ENCODE results near the gene PFDN4. TPM values are rescaled to one million over a fixed set of nuclear protein-coding genes. Genes with fewer than 3 reads are reported as not detected.

PFDN4 gene
- total RNA-seq, 4 donors from 2014 or later: 4.6 to 73.5 (median 28.5) TPM

GRCh38 chr20:54160065-54161007 lies 47.6 kb upstream of the PFDN4 start:
- WGBS, 2 donors (ENCODE audit: low coverage in 1 of 2): 61 to 77% methylated on average over 5 to 7 of the region's 7 CpGs
- H3K27ac ChIP-seq: no peak overlapping the region
- in situ Hi-C loops (cut with MboI; ENCODE audit: low pct_ligation_motif_present in 1 of 4, low pct_unique_long_range_greater_than_20kb in 1 of 4, low sequenced_read_pairs in 3 of 4): no loop called here

GRCh38 chr20:54161008-54161820 lies 46.7 kb upstream of the PFDN4 start:
- intact Hi-C loops (cut with DNase I; ENCODE audit: low total_unique reads) (no loop called here), in situ Hi-C loops (cut with MboI; ENCODE audit: low pct_ligation_motif_present in 1 of 4, low pct_unique_long_range_greater_than_20kb in 1 of 4, low sequenced_read_pairs in 3 of 4) (no loop called here)
- TF ChIP-seq EP300 (IDR thresholded peaks at IDR 0.05; ENCODE audit: low read depth) (no peak), CTCF (IDR thresholded peaks at IDR 0.05) (no peak), POLR2AphosphoS5 (IDR thresholded peaks at IDR 0.05) (no peak), POLR2A (IDR thresholded peaks at IDR 0.05) (no peak)
- Histone ChIP-seq H3K9me3 (no peaks in the 10 kb centered on the region), H3K27me3 (peaks cover 9% of the 10 kb centered on the region), H3K4me3 (no peak overlapping the region), H3K4me1 (no peaks in the 10 kb centered on the region), H3K36me3 (no peaks in the 10 kb centered on the region), H3K27ac (no peak overlapping the region)
- WGBS, 2 donors (ENCODE audit: low coverage in 1 of 2): 87 to 88% methylated on average over 7 to 9 of the region's 9 CpGs
- no peak for DNase-seq

More at GRCh38 chr20:54160065-54161007, 47.6 kb upstream of the PFDN4 start:
- no peak for DNase-seq
- Histone ChIP-seq H3K4me3 (no peak overlapping the region), H3K36me3 (no peaks in the 10 kb centered on the region), H3K9me3 (no peaks in the 10 kb centered on the region), H3K4me1 (no peaks in the 10 kb centered on the region), H3K27me3 (peaks cover 9% of the 10 kb centered on the region)
- intact Hi-C loops (cut with DNase I; ENCODE audit: low total_unique reads): no loop called here
- TF ChIP-seq POLR2A (IDR thresholded peaks at IDR 0.05) (no peak), CTCF (IDR thresholded peaks at IDR 0.05) (no peak), EP300 (IDR thresholded peaks at IDR 0.05; ENCODE audit: low read depth) (no peak), POLR2AphosphoS5 (IDR thresholded peaks at IDR 0.05) (no peak)

- TF ChIP-seq POLR2AphosphoS5 (IDR thresholded peaks at IDR 0.05): no peak
- no peak for TF ChIP-seq EP300 (IDR thresholded peaks at IDR 0.05; ENCODE audit: low read depth)
- TF ChIP-seq POLR2A (IDR thresholded peaks at IDR 0.05): no peak
- TF ChIP-seq CTCF (IDR thresholded peaks at IDR 0.05): no peak
- Histone ChIP-seq H3K4me1 (no peaks in the 10 kb centered on the region), H3K27ac (no peak overlapping the region), H3K36me3 (no peaks in the 10 kb centered on the region), H3K27me3 (peaks cover 15% of the 10 kb centered on the region), H3K4me3 (no peak overlapping the region), H3K9me3 (no peaks in the 10 kb centered on the region)
- intact Hi-C loops (cut with DNase I; ENCODE audit: low total_unique reads) (no loop called here), in situ Hi-C loops (cut with MboI; ENCODE audit: low pct_ligation_motif_present in 1 of 4, low pct_unique_long_range_greater_than_20kb in 1 of 4, low sequenced_read_pairs in 3 of 4) (no loop called here)
- DNase-seq: no peak
- WGBS, 2 donors (ENCODE audit: low coverage in 1 of 2): 86 to 90% methylated on average over 4 of the region's 4 CpGs
Observed at GRCh38 chr20:54161821-54162149, 46.1 kb upstream of the PFDN4 start.

- Histone ChIP-seq H3K36me3 (no peaks in the 10 kb centered on the region), H3K27ac (no peak overlapping the region), H3K4me1 (no peaks in the 10 kb centered on the region), H3K27me3 (peaks cover 20% of the 10 kb centered on the region), H3K9me3 (no peaks in the 10 kb centered on the region), H3K4me3 (no peak overlapping the region)
- 35 to 67% methylated on average over 6 to 16 of the region's 16 CpGs for WGBS, 2 donors (ENCODE audit: low coverage in 1 of 2)
- TF ChIP-seq CTCF (IDR thresholded peaks at IDR 0.05) (no peak), POLR2A (IDR thresholded peaks at IDR 0.05) (no peak), POLR2AphosphoS5 (IDR thresholded peaks at IDR 0.05) (no peak), EP300 (IDR thresholded peaks at IDR 0.05; ENCODE audit: low read depth) (no peak)
- no peak for DNase-seq
- in situ Hi-C loops (cut with MboI; ENCODE audit: low pct_ligation_motif_present in 1 of 4, low pct_unique_long_range_greater_than_20kb in 1 of 4, low sequenced_read_pairs in 3 of 4): no loop called here
- intact Hi-C loops (cut with DNase I; ENCODE audit: low total_unique reads): no loop called here
Observed at GRCh38 chr20:54162378-54163009, 45.4 kb upstream of the PFDN4 start.

Measured in transverse colon (tissue), 4 donors.